Coronary artery (tissue), 2 donors: Measurements from ENCODE around the gene ARMC6.
"Not testable (repeated sequence)": the region's sequence is repeated elsewhere in the genome, so short reads cannot be mapped to it uniquely, and the experiment has no call there.

Experiments used
- DNase-seq: peaks from one replicate; pipeline ENCODE4 v3.0.0-alpha.2; 2017; ENCODE audit warnings: low spot score
- H3K27ac ChIP-seq, 2 donors: fragments of 200-600 bp; sonication (generic); one replicate each; pipeline ENCODE4 v1.5.1; 2016 to 2019
- H3K4me3 ChIP-seq: fragments of 200-600 bp; sonication (generic); 2 replicates; pipeline ENCODE4 v1.5.1; 2016; ENCODE audit warnings: mild to moderate bottlenecking, moderate library complexity
- TF ChIP-seq, protein P1 (sequence below): fragments of 200-600 bp; sonication (generic); IDR thresholded peaks from one replicate; pipeline ENCODE4 v1.5.1; 2019; ENCODE audit warnings: antibody characterized with exemption

The ARMC6 gene

DNA sequence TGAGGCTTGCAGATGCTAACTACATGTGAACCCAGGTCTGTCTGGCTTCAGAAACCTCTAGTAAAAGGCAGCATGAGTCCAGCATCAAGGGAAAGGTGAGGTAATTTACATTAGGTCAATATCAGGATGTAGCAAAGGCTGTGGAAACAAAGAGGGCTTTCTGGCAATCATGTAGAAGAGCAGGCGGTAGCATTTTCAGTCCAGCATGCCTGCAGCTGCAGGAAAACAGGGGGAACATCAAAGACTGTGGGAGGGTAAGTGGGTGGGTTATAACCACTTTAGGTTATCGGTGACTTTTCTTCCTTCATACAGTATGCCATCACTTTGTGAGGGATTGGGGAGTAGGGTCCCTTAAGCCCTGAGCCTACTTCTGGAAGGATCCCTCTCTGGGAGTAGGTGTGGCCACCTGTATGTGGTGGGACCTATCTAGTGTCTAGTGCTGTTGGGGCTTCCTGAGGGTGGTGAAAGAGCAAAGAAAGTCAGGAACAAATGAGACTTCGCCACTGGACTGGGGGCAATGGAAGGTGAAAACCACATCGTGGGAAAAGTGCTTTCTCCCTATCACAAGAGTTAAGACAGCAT, 10.9 kb upstream of the ARMC6 start:
- no peak overlapping the region for H3K4me3 ChIP-seq
- no peak overlapping the region for H3K27ac ChIP-seq
- TF ChIP-seq, protein P1, sequence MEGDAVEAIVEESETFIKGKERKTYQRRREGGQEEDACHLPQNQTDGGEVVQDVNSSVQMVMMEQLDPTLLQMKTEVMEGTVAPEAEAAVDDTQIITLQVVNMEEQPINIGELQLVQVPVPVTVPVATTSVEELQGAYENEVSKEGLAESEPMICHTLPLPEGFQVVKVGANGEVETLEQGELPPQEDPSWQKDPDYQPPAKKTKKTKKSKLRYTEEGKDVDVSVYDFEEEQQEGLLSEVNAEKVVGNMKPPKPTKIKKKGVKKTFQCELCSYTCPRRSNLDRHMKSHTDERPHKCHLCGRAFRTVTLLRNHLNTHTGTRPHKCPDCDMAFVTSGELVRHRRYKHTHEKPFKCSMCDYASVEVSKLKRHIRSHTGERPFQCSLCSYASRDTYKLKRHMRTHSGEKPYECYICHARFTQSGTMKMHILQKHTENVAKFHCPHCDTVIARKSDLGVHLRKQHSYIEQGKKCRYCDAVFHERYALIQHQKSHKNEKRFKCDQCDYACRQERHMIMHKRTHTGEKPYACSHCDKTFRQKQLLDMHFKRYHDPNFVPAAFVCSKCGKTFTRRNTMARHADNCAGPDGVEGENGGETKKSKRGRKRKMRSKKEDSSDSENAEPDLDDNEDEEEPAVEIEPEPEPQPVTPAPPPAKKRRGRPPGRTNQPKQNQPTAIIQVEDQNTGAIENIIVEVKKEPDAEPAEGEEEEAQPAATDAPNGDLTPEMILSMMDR = no peak
- DNase-seq = no peak

DNA sequence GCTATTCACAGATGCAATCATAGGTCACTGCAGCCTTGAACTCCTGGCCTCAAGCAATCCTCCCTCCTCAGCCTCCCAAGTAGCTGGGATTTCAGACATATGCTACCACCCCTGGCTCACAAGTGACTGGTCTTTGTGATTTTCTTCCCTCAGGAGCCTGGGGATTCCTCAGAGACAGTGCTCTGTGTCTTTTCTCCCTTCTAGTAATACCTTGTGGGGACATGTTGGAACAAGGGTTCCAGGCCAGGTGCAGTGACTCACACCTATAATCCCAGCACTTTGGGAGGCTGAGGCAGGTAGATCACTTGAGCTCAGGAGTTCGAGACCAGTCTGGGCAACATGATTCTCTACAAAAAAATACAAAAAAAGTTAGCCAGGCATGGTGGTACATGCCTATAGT, 10.0 kb upstream of the ARMC6 start:
- H3K4me3 ChIP-seq, DNase-seq, H3K27ac ChIP-seq: not testable (repeated sequence)

DNA sequence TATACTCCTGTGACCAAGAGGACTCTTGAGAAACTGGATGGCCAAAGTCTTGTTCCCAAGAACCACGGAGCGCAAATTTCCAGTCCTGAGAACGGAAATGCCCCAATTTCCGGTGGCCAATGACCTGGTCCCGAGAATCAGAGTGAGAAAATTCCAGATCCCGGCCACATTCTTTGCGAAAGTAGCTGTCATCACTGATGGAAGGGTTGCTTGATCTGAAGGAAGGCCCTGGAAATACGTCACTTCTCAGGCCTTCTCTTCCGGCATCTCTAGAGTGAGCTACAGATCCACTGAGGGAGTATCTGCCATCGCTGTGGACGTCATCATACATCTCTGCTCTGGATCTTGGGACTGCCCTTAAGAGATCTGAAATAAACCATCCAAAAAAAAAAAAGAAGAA, 7.5 kb upstream of the ARMC6 start:
- TF ChIP-seq, protein P1 = no peak
- H3K27ac ChIP-seq = no peak overlapping the region
- no peak for DNase-seq
- H3K4me3 ChIP-seq = no peak overlapping the region

DNA sequence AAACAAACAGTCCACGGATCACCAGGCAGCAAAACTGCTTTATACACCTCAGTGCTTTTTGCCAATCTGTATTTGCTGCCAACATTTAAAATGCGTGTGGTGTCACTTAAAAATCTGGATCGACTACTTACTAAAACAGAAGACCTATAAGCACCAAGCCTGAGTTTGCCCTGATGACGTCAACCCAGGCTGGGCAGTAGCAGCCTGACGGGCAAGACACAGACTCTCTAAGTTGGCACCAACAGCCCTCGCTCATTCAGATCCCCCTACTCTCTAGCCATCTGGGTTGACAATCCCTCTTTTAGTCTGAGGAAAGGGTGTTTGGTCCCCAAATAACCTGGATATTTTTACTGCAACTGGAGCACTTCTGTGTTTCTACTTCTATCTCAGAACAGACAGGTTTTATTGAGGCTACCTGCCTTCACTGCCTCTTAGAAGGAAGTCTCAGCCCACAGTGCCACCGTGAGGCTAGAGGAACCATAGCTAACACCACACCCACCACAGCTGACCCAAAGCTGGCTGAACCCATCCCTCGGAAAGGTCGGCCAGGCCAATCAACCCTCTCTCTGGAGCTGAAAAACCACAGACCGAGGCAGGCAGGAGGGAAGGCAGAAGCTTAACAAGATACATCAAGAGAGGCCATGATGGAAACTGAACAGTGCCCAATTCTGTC, 7.0 kb upstream of the ARMC6 start:
- Histone ChIP-seq H3K4me3 (no peak overlapping the region), H3K27ac (no peak overlapping the region)
- no peak for DNase-seq
- TF ChIP-seq, protein P1 = no peak

DNA sequence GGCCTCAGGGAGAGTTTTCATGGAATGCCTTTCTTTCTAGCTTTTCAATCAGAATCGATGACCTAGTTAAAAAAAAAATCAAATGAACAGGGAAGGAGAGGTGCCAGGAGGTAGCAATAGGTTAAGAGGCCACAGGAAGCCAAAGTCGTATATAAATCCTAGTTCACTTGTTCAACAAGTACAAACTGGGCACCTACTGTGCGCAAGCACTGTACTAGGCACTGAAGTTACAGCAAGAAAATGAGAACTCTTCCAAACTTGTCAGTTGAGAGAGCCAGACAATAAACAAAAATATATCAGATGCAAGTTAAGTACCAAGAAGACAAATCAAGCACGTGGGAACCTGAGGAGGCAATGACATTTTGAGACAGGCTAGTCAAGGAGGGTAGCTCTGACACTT, 6.2 kb upstream of the ARMC6 start:
- no peak overlapping the region for H3K4me3 ChIP-seq
- no peak overlapping the region for H3K27ac ChIP-seq
- no peak for DNase-seq
- TF ChIP-seq, protein P1 = no peak

DNA sequence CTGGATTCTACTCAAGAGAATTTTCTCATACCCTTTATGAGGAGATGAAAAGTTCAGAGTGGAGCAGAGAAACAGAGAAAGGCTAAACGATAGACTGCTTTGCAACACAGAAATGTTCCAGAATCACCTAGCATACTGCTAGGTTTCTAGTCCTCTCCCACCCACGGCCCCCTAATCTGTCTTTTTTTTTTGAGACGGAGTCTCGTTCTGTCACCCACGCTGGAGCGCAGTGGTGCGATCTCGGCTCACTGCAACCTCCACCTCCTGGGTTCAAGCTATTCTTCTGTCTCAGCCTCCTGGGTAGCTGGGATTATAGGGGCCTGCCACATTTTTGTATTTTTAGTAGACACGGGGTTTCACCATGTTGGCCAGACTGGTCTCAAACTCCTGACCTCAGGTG, 4.9 kb upstream of the ARMC6 start:
- no peak for DNase-seq
- Histone ChIP-seq H3K4me3 (no peak overlapping the region), H3K27ac (no peak overlapping the region)
- TF ChIP-seq, protein P1 = no peak

DNA sequence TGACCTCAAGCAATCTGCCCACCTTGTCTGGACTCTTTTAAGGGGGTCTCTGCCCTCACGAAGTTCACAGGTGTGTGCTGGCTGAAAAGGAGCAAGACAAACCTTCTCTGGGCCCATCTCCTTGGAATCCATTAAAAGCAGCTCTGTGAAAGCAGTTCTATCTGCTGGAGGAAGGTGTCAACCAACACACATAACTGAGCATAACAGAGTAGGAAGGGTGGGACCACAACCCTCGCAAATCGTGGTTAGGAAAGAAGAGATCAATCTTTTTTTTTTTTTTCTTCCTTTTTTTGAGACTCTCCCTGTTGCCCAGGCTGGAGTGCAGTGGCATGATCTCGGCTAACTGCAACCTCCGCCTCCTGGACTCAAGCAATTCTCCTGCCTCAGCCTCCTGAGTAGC, 1.5 kb upstream of the ARMC6 start:
- Histone ChIP-seq H3K27ac (peak overlapping the region in 1 of 2 donors; percentile 93), H3K4me3 (peak overlapping the region; percentile 92)
- DNase-seq = no peak
- TF ChIP-seq, protein P1 = no peak
